Prostate gland (tissue), 2 donors: Measurements from ENCODE around the gene GMDS. TPM values are rescaled to one million over a fixed set of nuclear protein-coding genes. Genes with fewer than 3 reads are reported as not detected.

Source experiments
- DNase-seq: peaks from one replicate; pipeline ENCODE4 v3.0.0-alpha.2; 2019; ENCODE audit warnings: low spot score
- H3K27ac ChIP-seq, 2 donors: fragments of 200-600 bp; sonication (generic); 2 replicates each; pipeline ENCODE4 v1.5.1; 2017 to 2019
- H3K27me3 ChIP-seq: fragments of 200-600 bp; sonication (generic); replicated peaks from 2 replicates; pipeline ENCODE4 v1.5.1; 2019; ENCODE audit not compliant: insufficient read depth
- H3K36me3 ChIP-seq, 2 donors: fragments of 200-600 bp; sonication (generic); 1 replicate in 1 of 2; 2 replicates in 1 of 2; pipeline versions ENCODE4 v1.5.1 to v1.8.1; 2017 to 2019
- H3K4me1 ChIP-seq: fragments of 200-600 bp; sonication (generic); replicated peaks from 2 replicates; pipeline ENCODE4 v1.5.1; 2019
- H3K4me3 ChIP-seq, 2 donors: fragments of 200-600 bp; sonication (generic); 2 replicates each; pipeline ENCODE4 v1.5.1; 2017 to 2019
- H3K9me3 ChIP-seq: fragments of 200-600 bp; sonication (generic); 2 replicates; pipeline ENCODE4 v1.5.1; 2017
- POLR2A ChIP-seq: fragments of 450-650 bp; IDR thresholded peaks from one replicate; pipeline ENCODE4 v1.6.1; 2016; ENCODE audit warnings: antibody characterized with exemption, mild to moderate bottlenecking
- POLR2AphosphoS5 ChIP-seq: sonication (generic); formaldehyde crosslinking; IDR thresholded peaks from one replicate; pipeline ENCODE4 v1.6.1; 2017; ENCODE audit warnings: antibody characterized with exemption
- WGBS: methylation state at CpG from one replicate; pipeline ENCODE4 v1.1.5; 2018; 5-methylcytosine and 5-hydroxymethylcytosine counted together
- intact Hi-C: fragments of 100-400 bp; cut with DNase I; formaldehyde crosslinking; loops from one replicate; pipeline ENCODE4 v1.14.2; 2022
- total RNA-seq, 2 donors: library from RNA; depleted of rRNA; stranded (reverse); fragments of >200 nt; gene quantifications; one replicate each; pipeline ENCODE4 v1.1.0, GENCODE V29; 2016
- TF ChIP-seq, protein P1 (sequence below), 4 experiments: fragments of 200-600 bp in 2 of 4; fragments of 450-650 bp in 2 of 4; sonication (generic) in 2 of 4; IDR thresholded peaks; 1 replicate in 3 of 4; 2 replicates in 1 of 4; pipeline ENCODE4 v1.5.1; 2016 to 2019; ENCODE audit warnings: antibody characterized with exemption in 4 of 4, mild to moderate bottlenecking in 2 of 4, moderate library complexity in 2 of 4

Gene GMDS
- total RNA-seq, 2 donors from 2014 or later: 24.9 to 29.9 TPM

GRCh38 chr6:1916334-1917070 lies 328.9 kb downstream of the GMDS start:
- no peaks in the 10 kb centered on the region for H3K36me3 ChIP-seq
- intact Hi-C loops: no loop called here
- H3K4me1 ChIP-seq: no peaks in the 10 kb centered on the region
- whole genome bisulfite sequencing: 74% methylated on average over 8 of the region's 8 CpGs
- H3K9me3 ChIP-seq: no peaks in the 10 kb centered on the region
- no peak overlapping the region for H3K4me3 ChIP-seq
- TF ChIP-seq POLR2AphosphoS5 (no peak), POLR2A (no peak)
- TF ChIP-seq, protein P1, sequence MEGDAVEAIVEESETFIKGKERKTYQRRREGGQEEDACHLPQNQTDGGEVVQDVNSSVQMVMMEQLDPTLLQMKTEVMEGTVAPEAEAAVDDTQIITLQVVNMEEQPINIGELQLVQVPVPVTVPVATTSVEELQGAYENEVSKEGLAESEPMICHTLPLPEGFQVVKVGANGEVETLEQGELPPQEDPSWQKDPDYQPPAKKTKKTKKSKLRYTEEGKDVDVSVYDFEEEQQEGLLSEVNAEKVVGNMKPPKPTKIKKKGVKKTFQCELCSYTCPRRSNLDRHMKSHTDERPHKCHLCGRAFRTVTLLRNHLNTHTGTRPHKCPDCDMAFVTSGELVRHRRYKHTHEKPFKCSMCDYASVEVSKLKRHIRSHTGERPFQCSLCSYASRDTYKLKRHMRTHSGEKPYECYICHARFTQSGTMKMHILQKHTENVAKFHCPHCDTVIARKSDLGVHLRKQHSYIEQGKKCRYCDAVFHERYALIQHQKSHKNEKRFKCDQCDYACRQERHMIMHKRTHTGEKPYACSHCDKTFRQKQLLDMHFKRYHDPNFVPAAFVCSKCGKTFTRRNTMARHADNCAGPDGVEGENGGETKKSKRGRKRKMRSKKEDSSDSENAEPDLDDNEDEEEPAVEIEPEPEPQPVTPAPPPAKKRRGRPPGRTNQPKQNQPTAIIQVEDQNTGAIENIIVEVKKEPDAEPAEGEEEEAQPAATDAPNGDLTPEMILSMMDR (IDR thresholded peaks at IDR 0.05): no peak
- no peak for DNase-seq
- no peak overlapping the region for H3K27ac ChIP-seq
- H3K27me3 ChIP-seq: no peaks in the 10 kb centered on the region

DNA sequence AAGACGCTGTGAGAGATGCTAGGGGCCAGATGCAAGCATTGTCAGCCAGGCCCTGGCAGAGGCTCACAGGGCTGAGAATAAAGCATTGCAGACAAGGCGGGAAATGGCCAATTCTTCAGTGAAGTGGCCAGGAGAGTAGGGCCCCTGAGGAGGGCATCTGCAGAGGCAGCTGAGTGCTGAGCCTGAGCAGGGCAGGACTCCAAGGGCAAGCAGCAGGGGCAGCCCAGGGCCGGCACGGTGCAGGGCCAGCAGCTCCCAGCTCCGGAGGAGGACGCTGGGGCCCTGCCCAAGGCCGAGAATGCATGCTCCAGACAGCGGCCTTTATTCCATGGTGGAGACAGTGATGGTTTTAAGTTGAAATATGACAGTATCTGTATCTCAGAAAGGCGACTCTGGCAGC lies 330.2 kb downstream of the GMDS start:
- WGBS: 77% methylated on average over 9 of the region's 9 CpGs
- intact Hi-C loops: no loop called here

DNA sequence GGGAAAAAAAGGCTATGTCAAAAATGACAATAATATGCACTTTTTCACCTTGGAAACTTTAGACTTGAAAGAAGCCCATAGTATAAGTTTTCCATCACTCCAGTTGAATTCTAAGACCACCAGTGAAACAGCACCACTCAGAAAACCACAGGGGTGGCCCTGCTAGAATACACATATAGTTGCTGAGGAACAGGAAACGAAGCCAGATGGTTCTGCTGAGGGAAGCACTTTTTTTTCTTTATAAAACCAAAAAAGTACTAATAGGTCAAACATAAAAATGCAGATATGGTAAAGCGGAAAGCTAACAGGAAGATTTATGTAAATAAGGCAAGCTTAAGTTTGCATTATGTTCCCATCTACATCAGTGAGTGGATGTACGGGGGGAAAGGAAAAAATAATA lies 331.8 kb downstream of the GMDS start:
- DNase-seq: no peak
- intact Hi-C loops: no loop called here
- Histone ChIP-seq H3K4me1 (no peaks in the 10 kb centered on the region), H3K4me3 (no peak overlapping the region), H3K9me3 (no peaks in the 10 kb centered on the region), H3K36me3 (no peaks in the 10 kb centered on the region), H3K27me3 (no peaks in the 10 kb centered on the region), H3K27ac (no peak overlapping the region)
- 92% methylated on average over 3 of the region's 3 CpGs for WGBS
- TF ChIP-seq, protein P1 (IDR thresholded peaks at IDR 0.05): no peak
- TF ChIP-seq POLR2AphosphoS5: no peak
- TF ChIP-seq POLR2A: no peak

More for the DNA sequence above, 330.2 kb downstream of the GMDS start:
- Histone ChIP-seq H3K4me1 (no peaks in the 10 kb centered on the region), H3K9me3 (no peaks in the 10 kb centered on the region), H3K4me3 (no peak overlapping the region), H3K27ac (no peak overlapping the region), H3K36me3 (no peaks in the 10 kb centered on the region), H3K27me3 (no peaks in the 10 kb centered on the region)
- DNase-seq: no peak
- TF ChIP-seq, protein P1 (IDR thresholded peaks at IDR 0.05): no peak
- TF ChIP-seq POLR2A (no peak), POLR2AphosphoS5 (no peak)

DNA sequence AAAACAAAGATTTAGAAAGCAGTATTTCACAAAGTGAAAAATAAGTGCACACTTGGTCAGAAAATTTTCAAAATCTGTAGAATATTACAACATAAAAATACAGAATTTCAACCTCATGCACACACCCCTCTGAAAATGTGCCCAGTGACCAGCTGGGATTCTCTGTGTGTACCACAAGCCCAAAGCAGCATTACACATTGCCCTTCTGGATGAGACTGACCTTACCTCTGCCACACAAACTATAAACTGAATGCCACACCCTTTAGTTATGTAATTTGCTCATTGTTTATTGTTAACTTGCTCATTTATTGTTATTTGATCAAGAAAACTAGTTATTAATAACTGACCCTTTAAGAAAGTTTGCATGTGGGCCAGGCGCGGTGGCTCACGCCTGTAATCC lies 332.7 kb downstream of the GMDS start:
- Histone ChIP-seq H3K4me3 (no peak overlapping the region), H3K4me1 (no peaks in the 10 kb centered on the region), H3K27ac (no peak overlapping the region), H3K36me3 (no peaks in the 10 kb centered on the region), H3K27me3 (no peaks in the 10 kb centered on the region), H3K9me3 (no peaks in the 10 kb centered on the region)
- WGBS: 98% methylated on average over 3 of the region's 3 CpGs
- no peak for DNase-seq
- intact Hi-C loops: no loop called here
- TF ChIP-seq POLR2A (no peak), POLR2AphosphoS5 (no peak)
- TF ChIP-seq, protein P1 (IDR thresholded peaks at IDR 0.05): no peak

GRCh38 chr6:1911474-1911873 lies 333.9 kb downstream of the GMDS start:
- no peak overlapping the region for H3K4me3 ChIP-seq
- WGBS: 46% methylated on average over 4 of the region's 4 CpGs
- no peak overlapping the region for H3K27ac ChIP-seq
- DNase-seq: no peak
- no peaks in the 10 kb centered on the region for H3K4me1 ChIP-seq
- H3K9me3 ChIP-seq: no peaks in the 10 kb centered on the region
- no peaks in the 10 kb centered on the region for H3K36me3 ChIP-seq
- no peaks in the 10 kb centered on the region for H3K27me3 ChIP-seq
- intact Hi-C loops: no loop called here
- TF ChIP-seq POLR2A (no peak), POLR2AphosphoS5 (no peak)
- TF ChIP-seq, protein P1 (IDR thresholded peaks at IDR 0.05): no peak
